KMS-11 (cell line): Measurements from ENCODE around the gene NPM3.
A peak's percentile ranks its signal among the peaks of the same experiment; 100 is the strongest.

Source experiments
- H2AFZ ChIP-seq: fragments of 200-600 bp; sonication (generic); 2 replicates; pipeline ENCODE4 v1.6.1; 2016; ENCODE audit warnings: antibody characterized with exemption, mixed run types, low read depth
- H3K27ac ChIP-seq: fragments of 200-600 bp; sonication (generic); 2 replicates; pipeline ENCODE4 v1.6.1; 2016; ENCODE audit warnings: mild to moderate bottlenecking, mixed run types
- H3K27me3 ChIP-seq: fragments of 200-600 bp; sonication (generic); 2 replicates; pipeline ENCODE4 v1.6.1; 2017; ENCODE audit warnings: mild to moderate bottlenecking, low read depth, mixed run types, moderate library complexity; ENCODE audit not compliant: insufficient read depth
- H3K36me3 ChIP-seq: fragments of 200-600 bp; sonication (generic); 2 replicates; pipeline ENCODE4 v1.6.1; 2017; ENCODE audit warnings: mild to moderate bottlenecking, mixed run types; ENCODE audit not compliant: insufficient read depth
- H3K4me1 ChIP-seq: fragments of 200-600 bp; sonication (generic); 2 replicates; pipeline ENCODE4 v1.6.1; 2016; ENCODE audit warnings: mild to moderate bottlenecking, low read depth, mixed run types; ENCODE audit not compliant: poor library complexity, severe bottlenecking
- H3K4me2 ChIP-seq: fragments of 200-600 bp; sonication (generic); 2 replicates; pipeline ENCODE4 v1.7.0; 2016; ENCODE audit warnings: mild to moderate bottlenecking, mixed run types
- H3K4me3 ChIP-seq: fragments of 200-600 bp; sonication (generic); IDR thresholded peaks from 2 replicates; pipeline ENCODE4 v1.6.1; 2017; ENCODE audit warnings: low read depth, low read length, mixed read lengths; ENCODE audit not compliant: insufficient read depth
- H3K79me2 ChIP-seq: fragments of 200-600 bp; sonication (generic); 2 replicates; pipeline ENCODE4 v1.6.1; 2016; ENCODE audit warnings: low read depth, mixed run types; ENCODE audit not compliant: insufficient read depth
- H3K9ac ChIP-seq: fragments of 200-600 bp; sonication (generic); 2 replicates; pipeline ENCODE4 v1.6.1; 2016; ENCODE audit warnings: mild to moderate bottlenecking, mixed run types
- H4K20me1 ChIP-seq: fragments of 200-600 bp; sonication (generic); 2 replicates; pipeline ENCODE4 v1.6.1; 2016; ENCODE audit warnings: mild to moderate bottlenecking, mixed run types; ENCODE audit not compliant: insufficient read depth
- CTCF ChIP-seq: fragments of 200-600 bp; sonication (generic); conservative IDR thresholded peaks from 2 replicates; pipeline ENCODE4 v1.6.1; 2017; ENCODE audit warnings: low read depth, mild to moderate bottlenecking, antibody characterized with exemption, low read length, moderate library complexity, mixed read lengths

Gene NPM3

GRCh38 chr10:101826852-101827434 is 43.7 kb upstream of the NPM3 start:
- TF ChIP-seq CTCF = no peak
- Histone ChIP-seq H3K4me1 (peaks cover 17% of the 10 kb centered on the region), H3K4me2 (no peak overlapping the region), H3K9ac (no peak overlapping the region), H3K27ac (no peak overlapping the region), H2AFZ (no peak overlapping the region), H3K27me3 (no peaks in the 10 kb centered on the region), H3K79me2 (no peaks in the 10 kb centered on the region), H4K20me1 (no peaks in the 10 kb centered on the region), H3K4me3 (no peak overlapping the region), H3K36me3 (no peaks in the 10 kb centered on the region)

DNA sequence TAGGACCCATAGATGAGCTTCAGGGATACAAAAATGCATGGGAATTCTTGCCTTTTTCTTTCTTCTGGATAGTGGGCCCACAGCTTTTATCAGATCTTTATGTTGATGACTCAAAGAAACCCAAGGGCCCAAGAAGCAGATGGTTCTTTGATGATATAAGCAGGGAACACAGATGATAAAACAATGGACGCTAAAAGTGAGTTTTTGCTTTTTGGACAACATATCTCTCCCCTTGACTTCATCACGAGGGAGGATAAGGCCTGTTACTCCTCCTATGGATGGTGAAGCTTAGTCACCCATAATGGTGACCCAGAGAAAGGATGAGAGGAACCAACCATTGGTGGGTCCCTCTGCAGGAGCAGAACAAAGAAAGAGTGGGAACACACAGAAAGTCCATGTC is 41.5 kb upstream of the NPM3 start:
- no peaks in the 10 kb centered on the region for H3K36me3 ChIP-seq
- no peak overlapping the region for H3K4me2 ChIP-seq
- no peak for TF ChIP-seq CTCF

GRCh38 chr10:101818872-101819633 is 35.8 kb upstream of the NPM3 start:
- Histone ChIP-seq H2AFZ (peak overlapping the region; percentile 71), H3K4me2 (peak overlapping the region; percentile 81), H3K4me3 (no peak overlapping the region), H3K9ac (peak overlapping the region; percentile 91), H3K36me3 (no peaks in the 10 kb centered on the region), H3K4me1 (peaks cover 21% of the 10 kb centered on the region), H3K79me2 (peaks cover 47% of the 10 kb centered on the region), H3K27ac (peak overlapping the region; percentile 80), H4K20me1 (peaks cover 27% of the 10 kb centered on the region), H3K27me3 (no peaks in the 10 kb centered on the region)
- TF ChIP-seq CTCF = no peak

More for the DNA sequence above, 41.5 kb upstream of the NPM3 start:
- Histone ChIP-seq H3K9ac (no peak overlapping the region), H2AFZ (no peak overlapping the region), H3K4me1 (peaks cover 2% of the 10 kb centered on the region), H3K27ac (no peak overlapping the region), H4K20me1 (no peaks in the 10 kb centered on the region), H3K79me2 (0 out of 2 replicates have a peak, but pooled peaks cover 2% of the 10 kb centered on the region), H3K27me3 (no peaks in the 10 kb centered on the region), H3K4me3 (no peak overlapping the region)

DNA sequence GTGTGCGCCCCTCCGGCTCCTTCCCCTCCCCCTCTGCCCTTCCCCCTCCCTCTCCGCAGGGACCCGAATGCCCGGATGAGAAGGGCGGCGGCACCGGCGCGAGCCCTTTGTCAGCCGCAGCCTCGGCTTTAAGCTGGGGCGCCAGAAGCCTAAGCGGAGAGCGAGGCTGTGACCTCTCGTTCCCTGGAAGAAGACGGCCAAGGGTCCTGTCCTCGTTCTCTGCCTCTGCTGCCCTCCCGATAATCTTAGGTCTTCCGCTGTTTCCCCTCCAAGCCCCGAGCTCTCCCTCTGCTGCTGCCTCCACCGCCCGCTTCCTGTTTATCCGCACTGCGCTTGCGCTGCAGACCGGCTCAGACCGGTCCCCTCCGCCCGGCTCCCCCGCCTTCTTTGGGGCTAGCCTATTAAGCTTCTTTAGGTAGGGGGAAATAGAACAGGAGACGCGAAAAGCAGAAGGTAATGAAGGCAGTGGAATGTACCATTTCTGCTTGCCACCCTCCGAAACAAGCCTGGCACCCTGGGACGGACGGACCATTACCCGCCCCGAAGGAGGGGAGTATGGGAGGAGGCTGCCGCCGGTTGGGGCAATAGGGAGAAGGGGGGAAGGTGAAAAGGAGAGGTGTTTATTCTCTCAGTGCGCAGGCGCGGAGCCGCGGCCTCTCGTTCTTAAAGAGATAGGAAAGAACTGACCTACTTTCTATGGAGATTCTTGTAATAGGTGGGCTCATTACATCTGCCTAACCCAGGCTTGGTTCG is 35.0 kb upstream of the NPM3 start, which contains the start of gene OGA:
Gene OGA, minus strand, starts transcription at position 326 of the 753 bp plus-strand sequence. CDS start 422 bp downstream, outside the sequence.
- Histone ChIP-seq H3K9ac (peak within 1 kb of the TSS; percentile 91), H3K27me3 (no peaks in the 10 kb centered on the region), H3K4me2 (peak within 1 kb of the TSS; percentile 91), H3K27ac (peak within 1 kb of the TSS; percentile 80), H3K79me2 (peaks cover 54% of the 10 kb centered on the region), H4K20me1 (peaks cover 34% of the 10 kb centered on the region), H3K4me1 (peaks cover 28% of the 10 kb centered on the region), H3K4me3 (no peak within 1 kb of the TSS), H3K36me3 (no peaks in the 10 kb centered on the region), H2AFZ (peak within 1 kb of the TSS; percentile 71)
- no peak for TF ChIP-seq CTCF
